K562 (cell line): ENCODE measurements around the gene LYRM1. TPM values are rescaled to one million over a fixed set of nuclear protein-coding genes. Genes with fewer than 3 reads are reported as not detected.

Source experiments
- CHD2 ChIP-seq: IDR thresholded peaks from 2 replicates; pipeline ENCODE4 v1.6.1; 2011; ENCODE audit warnings: low read depth, low read length
- HES1 ChIP-seq: fragments of 450-650 bp; IDR thresholded peaks from 2 replicates; pipeline ENCODE4 v1.6.1; 2016; ENCODE audit warnings: low read depth, mild to moderate bottlenecking, moderate library complexity
- HIVEP1 ChIP-seq: fragments of 250-450 bp; sonication (Bioruptor Pico); IDR thresholded peaks from 2 replicates; pipeline ENCODE4 v1.4.0; 2020; ENCODE audit warnings: mild to moderate bottlenecking
- KHSRP ChIP-seq: fragments of 450-650 bp; IDR thresholded peaks from 2 replicates; pipeline ENCODE4 v1.6.1; 2017
- NBN ChIP-seq: fragments of 450-650 bp; IDR thresholded peaks from 2 replicates; pipeline ENCODE4 v1.6.1; 2016; ENCODE audit warnings: low read depth, mild to moderate bottlenecking
- PHB2 ChIP-seq: fragments of 450-650 bp; IDR thresholded peaks from 2 replicates; pipeline ENCODE4 v1.6.1; 2017; ENCODE audit warnings: low read depth
- POLR2B ChIP-seq: fragments of 450-650 bp; IDR thresholded peaks from 2 replicates; pipeline ENCODE4 v1.6.1; 2018; ENCODE audit warnings: low read depth; ENCODE audit not compliant: partially characterized antibody
- PREB ChIP-seq: sonication (generic); formaldehyde crosslinking; IDR thresholded peaks from 2 replicates; pipeline ENCODE4 v1.8.1; 2023; ENCODE audit warnings: mild to moderate bottlenecking, missing genetic modification reagents
- RNF219 ChIP-seq: fragments of 250-450 bp; sonication (Bioruptor Pico); IDR thresholded peaks from 2 replicates; pipeline ENCODE4 v1.5.0; 2022; ENCODE audit warnings: mild to moderate bottlenecking
- SIN3A ChIP-seq, 2 experiments: fragments of 150-350 bp in 1 of 2; IDR thresholded peaks; 2 replicates each; pipeline ENCODE4 v1.6.1; 2011 to 2016; ENCODE audit warnings: borderline replicate concordance in 2 of 2, low read depth in 2 of 2, low read length in 2 of 2, mild to moderate bottlenecking in 2 of 2, moderate library complexity in 2 of 2; ENCODE audit not compliant: control insufficient read depth in 1 of 2
- SMARCB1 ChIP-seq: IDR thresholded peaks from 2 replicates; pipeline ENCODE4 v1.6.1; 2011; ENCODE audit warnings: improper control_type of control experiment, low read depth; ENCODE audit not compliant: insufficient read length
- ZNF133 ChIP-seq: fragments of 250-450 bp; sonication (Bioruptor Pico); IDR thresholded peaks from 2 replicates; pipeline ENCODE4 v1.4.0; 2020; ENCODE audit warnings: mild to moderate bottlenecking
- ZNF311 ChIP-seq: fragments of 250-450 bp; sonication (Bioruptor Pico); IDR thresholded peaks from 2 replicates; pipeline ENCODE4 v1.4.0; 2020; ENCODE audit warnings: mild to moderate bottlenecking, moderate library complexity
- ZNF408 ChIP-seq: fragments of 250-450 bp; sonication (Bioruptor Pico); IDR thresholded peaks from 2 replicates; pipeline ENCODE4 v1.4.0; 2020; ENCODE audit warnings: low read depth, mild to moderate bottlenecking, moderate library complexity
- ZNF512 ChIP-seq: IDR thresholded peaks from 2 replicates; pipeline ENCODE4 v1.6.1; 2016; ENCODE audit warnings: missing genetic modification characterization, missing compliant biosample characterization
- ZNF75A ChIP-seq: fragments of 450-650 bp; formaldehyde crosslinking; IDR thresholded peaks from 2 replicates; pipeline ENCODE4 v1.4.0; 2020; ENCODE audit warnings: mild to moderate bottlenecking
- polyA plus RNA-seq, 8 experiments: library from polyadenylated mRNA; depleted of rRNA in 4 of 8; stranded (reverse) in 5 of 8; unstranded in 3 of 8; fragments of >200 nt; fragmentation: Nextera tagmentation in 2 of 8; fragmentation: Illumina TruSeq in 1 of 8; extraction: Ambion mirVana in 2 of 8; extraction: Trizol in 1 of 8; gene quantifications; 2 replicates each; pipeline versions ENCODE4 v1.2.1 to v1.2.3, GENCODE V29; 2011 to 2014; ENCODE audit warnings: inconsistent platforms in 1 of 8, missing spikeins in 1 of 8
- total RNA-seq, 7 experiments: library from RNA; depleted of rRNA in 6 of 7; stranded (reverse); fragments of >200 nt in 6 of 7; fragmentation: Illumina TruSeq in 2 of 7; extraction: Trizol in 2 of 7; gene quantifications; 2 replicates each; pipeline versions ENCODE4 v1.2.1 to v1.2.3, GENCODE V29; 2011 to 2021; ENCODE audit warnings: low replicate concordance in 1 of 7
- TF ChIP-seq, protein P1 (sequence below): sonication (generic); formaldehyde crosslinking; IDR thresholded peaks from 2 replicates; pipeline ENCODE4 v1.8.0; 2023; ENCODE audit warnings: mild to moderate bottlenecking, missing genetic modification reagents
- TF ChIP-seq, protein P2 (sequence below): sonication (generic); formaldehyde crosslinking; IDR thresholded peaks from 2 replicates; pipeline ENCODE4 v1.4.0; 2020; ENCODE audit warnings: mild to moderate bottlenecking, missing genetic modification reagents

LYRM1 gene
- total and polyA plus RNA-seq, 9 of the 15 experiments (the other 6 are each of a cell fraction or from before 2014, with no cell fraction given): 17.5 to 44.1 (median 32.7) TPM

GRCh38 chr16:20910781-20911321 is 10.3 kb downstream of the LYRM1 start (continued):
- no peak for TF ChIP-seq SIN3A (IDR thresholded peaks at IDR 0.05; ENCODE audit: borderline replicate concordance in 2 of 2, control insufficient read depth in 1 of 2, low read depth in 2 of 2, low read length in 2 of 2)
- no peak; the same call in 1 of the 2 replicates for TF ChIP-seq ZNF75A
- no peak for TF ChIP-seq PHB2
- TF ChIP-seq ZNF512 (tag): no peak
- TF ChIP-seq, protein P1, sequence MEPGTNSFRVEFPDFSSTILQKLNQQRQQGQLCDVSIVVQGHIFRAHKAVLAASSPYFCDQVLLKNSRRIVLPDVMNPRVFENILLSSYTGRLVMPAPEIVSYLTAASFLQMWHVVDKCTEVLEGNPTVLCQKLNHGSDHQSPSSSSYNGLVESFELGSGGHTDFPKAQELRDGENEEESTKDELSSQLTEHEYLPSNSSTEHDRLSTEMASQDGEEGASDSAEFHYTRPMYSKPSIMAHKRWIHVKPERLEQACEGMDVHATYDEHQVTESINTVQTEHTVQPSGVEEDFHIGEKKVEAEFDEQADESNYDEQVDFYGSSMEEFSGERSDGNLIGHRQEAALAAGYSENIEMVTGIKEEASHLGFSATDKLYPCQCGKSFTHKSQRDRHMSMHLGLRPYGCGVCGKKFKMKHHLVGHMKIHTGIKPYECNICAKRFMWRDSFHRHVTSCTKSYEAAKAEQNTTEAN: no peak
- no peak for TF ChIP-seq ZNF408 (CRISPR knock-in tag)
- no peak for TF ChIP-seq HES1
- TF ChIP-seq POLR2B: no peak
- no peak for TF ChIP-seq PREB (CRISPR knock-in tag)
- no peak for TF ChIP-seq CHD2
- no peak for TF ChIP-seq ZNF133 (CRISPR knock-in tag)
- TF ChIP-seq, protein P2, sequence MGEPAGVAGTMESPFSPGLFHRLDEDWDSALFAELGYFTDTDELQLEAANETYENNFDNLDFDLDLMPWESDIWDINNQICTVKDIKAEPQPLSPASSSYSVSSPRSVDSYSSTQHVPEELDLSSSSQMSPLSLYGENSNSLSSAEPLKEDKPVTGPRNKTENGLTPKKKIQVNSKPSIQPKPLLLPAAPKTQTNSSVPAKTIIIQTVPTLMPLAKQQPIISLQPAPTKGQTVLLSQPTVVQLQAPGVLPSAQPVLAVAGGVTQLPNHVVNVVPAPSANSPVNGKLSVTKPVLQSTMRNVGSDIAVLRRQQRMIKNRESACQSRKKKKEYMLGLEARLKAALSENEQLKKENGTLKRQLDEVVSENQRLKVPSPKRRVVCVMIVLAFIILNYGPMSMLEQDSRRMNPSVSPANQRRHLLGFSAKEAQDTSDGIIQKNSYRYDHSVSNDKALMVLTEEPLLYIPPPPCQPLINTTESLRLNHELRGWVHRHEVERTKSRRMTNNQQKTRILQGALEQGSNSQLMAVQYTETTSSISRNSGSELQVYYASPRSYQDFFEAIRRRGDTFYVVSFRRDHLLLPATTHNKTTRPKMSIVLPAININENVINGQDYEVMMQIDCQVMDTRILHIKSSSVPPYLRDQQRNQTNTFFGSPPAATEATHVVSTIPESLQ: no peak
- no peak for TF ChIP-seq HIVEP1
- no peak for TF ChIP-seq RNF219 (CRISPR knock-in tag)
- no peak for TF ChIP-seq KHSRP
- TF ChIP-seq NBN: no peak
- no peak for TF ChIP-seq SMARCB1
- TF ChIP-seq ZNF311: no peak
